ENCODE data around the gene WDR38. TPM values are rescaled to one million over a fixed set of nuclear protein-coding genes. Genes with fewer than 3 reads are reported as not detected.

Gene WDR38
- total and polyA plus RNA-seq, 4 donors, result not detected

DNA sequence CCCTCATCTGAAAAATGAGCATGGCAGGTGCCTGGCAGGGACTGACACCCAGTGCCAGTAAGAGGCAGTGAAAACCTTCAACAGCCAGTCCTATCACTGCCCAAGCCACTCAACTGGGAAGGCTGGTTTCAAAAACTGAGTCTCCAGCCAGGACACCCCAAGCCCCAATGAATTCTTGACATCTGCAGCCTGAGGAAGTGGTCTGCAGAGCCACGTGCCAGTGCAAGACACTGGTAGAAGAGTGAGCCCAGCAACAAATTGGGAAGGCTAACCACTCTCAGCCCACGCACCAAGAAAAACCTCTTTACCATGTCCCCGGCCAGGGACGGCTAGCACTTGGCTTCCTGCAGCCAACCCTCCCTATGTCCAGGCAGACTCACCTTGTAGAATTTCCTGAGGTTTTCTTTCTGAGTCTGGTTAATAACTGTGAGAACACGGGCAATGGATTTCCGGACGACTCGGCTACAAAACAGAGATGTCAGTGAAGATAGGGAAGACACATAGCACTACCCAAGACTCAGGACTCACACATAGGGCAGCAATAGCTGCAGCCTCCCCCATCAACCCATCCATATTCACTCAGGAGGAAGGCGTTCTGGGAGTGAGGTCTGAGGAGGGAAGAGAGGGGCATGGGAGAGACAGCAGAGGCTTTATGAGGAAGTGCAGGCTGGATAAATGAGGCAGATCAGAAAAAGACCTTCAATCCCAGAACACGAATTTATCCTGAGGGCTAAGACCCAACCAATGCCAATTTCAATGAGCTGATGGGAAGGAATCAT is 6.7 kb downstream of the WDR38 start:
- peaks cover 15 to 40% (median 25%) of the 10 kb centered on the region in 4 donors for H3K36me3 ChIP-seq (ENCODE audit: control insufficient read depth in 4 of 4, insufficient read depth in 3 of 4, low read depth in 1 of 4, low read length in 3 of 4)
- 73% methylated on average over 10 of the region's 10 CpGs for WGBS

DNA sequence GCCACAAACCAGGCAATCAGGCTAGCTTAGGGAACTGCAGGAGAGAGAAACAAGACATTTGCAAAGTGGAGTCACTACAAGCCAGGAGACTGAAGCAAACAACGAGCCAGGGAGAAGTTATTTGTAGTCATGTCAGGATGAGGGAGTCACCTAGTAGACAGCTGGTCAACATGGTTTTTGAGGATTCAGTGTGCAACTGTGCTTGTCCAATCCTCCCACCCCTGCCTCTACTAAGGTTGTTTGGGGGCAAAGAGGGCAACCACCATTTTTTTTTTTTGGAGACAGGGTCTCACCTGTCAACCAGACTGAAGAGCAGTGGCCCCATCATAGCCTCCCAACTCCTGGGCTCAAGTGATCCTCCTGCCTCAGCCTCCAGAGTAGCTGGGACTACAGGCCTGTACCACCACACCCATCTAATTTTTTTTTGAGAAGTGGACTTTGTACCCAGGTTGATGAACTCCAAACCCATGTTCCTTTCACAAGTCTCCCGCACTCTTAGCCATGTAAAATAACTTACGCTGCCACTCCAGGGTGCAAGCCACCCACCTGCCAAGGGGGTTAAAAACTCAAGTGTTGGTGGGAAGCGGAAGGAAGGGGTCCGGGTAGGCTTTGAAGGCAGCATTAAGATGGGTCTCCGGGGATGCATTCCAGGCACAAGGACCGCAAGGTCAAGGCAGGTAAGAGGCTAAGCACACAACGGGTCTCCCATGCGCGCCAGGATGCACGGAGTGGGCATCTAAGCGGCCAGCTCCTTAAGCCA is 7.5 kb downstream of the WDR38 start:
- no peaks in the 10 kb centered on the region for H3K27me3 ChIP-seq (ENCODE audit: control insufficient read depth in 4 of 4, insufficient read depth in 4 of 4, low read length in 3 of 4)
- 12% methylated on average over 12 of the region's 12 CpGs for WGBS

More for the DNA sequence above, 6.7 kb downstream of the WDR38 start:
- Histone ChIP-seq H3K9ac (ENCODE audit: low read depth in 1 of 2, low read length in 2 of 2) (peak overlapping the region in 1 of 2 donors; percentile 86), H3K4me3 (ENCODE audit: low read depth in 1 of 3, low read length in 3 of 3) (no peak overlapping the region), H3K9me3 (ENCODE audit: control insufficient read depth in 4 of 4, low read length in 3 of 4) (no peaks in the 10 kb centered on the region), H3K27ac (ENCODE audit: low read depth in 1 of 2, low read length in 2 of 2) (no peak overlapping the region), H3K27me3 (ENCODE audit: control insufficient read depth in 4 of 4, insufficient read depth in 4 of 4, low read length in 3 of 4) (no peaks in the 10 kb centered on the region), H3K4me1 (ENCODE audit: control insufficient read depth in 4 of 4, insufficient read depth in 4 of 4, low read length in 3 of 4) (peaks cover 0 to 21% (median 13%) of the 10 kb centered on the region in 4 donors)
- TF ChIP-seq GABPA (IDR thresholded peaks at IDR 0.05 in 1 of 2, conservative IDR thresholded peaks at IDR 0.05 in 1 of 2), result no peak
- no peak for TF ChIP-seq RAD21 (IDR thresholded peaks at IDR 0.05)
- TF ChIP-seq JUND (IDR thresholded peaks at IDR 0.05), result no peak
- TF ChIP-seq, protein P1, sequence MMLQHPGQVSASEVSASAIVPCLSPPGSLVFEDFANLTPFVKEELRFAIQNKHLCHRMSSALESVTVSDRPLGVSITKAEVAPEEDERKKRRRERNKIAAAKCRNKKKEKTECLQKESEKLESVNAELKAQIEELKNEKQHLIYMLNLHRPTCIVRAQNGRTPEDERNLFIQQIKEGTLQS (IDR thresholded peaks at IDR 0.05), result no peak
- no peak for DNase-seq (ENCODE audit: low spot score)

DNA sequence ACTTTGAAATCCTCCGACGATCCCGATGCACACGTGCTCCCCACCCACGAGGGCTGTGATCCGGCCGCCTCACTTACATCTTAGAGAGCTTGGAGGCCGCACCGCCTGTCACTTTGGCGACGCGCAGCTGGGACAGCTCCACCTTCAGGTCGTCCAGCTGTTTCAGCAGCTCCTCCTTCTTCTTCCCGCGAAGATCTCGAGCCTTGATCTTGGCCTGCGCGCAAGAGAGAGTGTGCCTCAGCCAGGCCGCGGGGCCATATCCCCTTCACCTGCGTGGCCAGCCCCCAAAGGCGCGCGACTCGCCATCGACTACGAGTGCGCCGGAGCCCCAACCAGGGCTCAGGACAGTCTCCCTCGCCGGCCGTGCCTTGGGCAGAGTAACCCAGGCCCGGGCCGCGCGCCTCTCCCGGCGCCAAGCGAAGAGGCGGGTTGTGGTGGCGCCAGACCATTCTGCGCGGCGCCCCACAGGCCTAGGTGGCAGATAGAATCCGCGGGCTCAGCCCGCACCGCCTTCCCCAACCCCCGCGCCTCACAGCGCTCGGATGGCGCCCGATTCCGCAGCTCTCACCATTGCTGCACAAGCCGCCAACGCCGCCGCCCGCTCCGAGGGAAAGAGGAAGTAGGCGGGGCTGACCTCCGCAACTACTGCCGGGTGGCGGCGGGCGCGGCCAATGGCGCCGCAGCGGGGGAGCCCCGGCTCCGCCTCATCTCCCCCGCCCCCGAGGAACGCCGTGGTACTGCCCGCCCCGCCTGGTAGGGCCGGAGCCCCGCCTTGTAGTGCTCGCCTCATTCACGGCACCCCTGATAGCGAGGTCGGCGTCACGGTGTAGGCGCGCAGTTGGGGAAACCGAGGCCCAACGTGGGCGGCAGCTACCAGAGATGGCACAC is 8.3 kb downstream of the WDR38 start, which contains the start of the genes ARPC5L and RPL35:
Gene ARPC5L, plus strand, starts transcription at position 789 of the 888 bp plus-strand sequence. CDS start 7,161 bp downstream, outside the sequence.
Gene RPL35, minus strand, starts transcription at position 616 of the 888 bp plus-strand sequence. Its CDS starts 45 bp downstream, at position 571.
- TF ChIP-seq HNF4G (IDR thresholded peaks at IDR 0.05) (no peak), GABPA (IDR thresholded peaks at IDR 0.05 in 1 of 2, conservative IDR thresholded peaks at IDR 0.05 in 1 of 2) (peak; percentile 74 to 94), TAF1 (conservative IDR thresholded peaks at IDR 0.05) (peak; percentile 64), FOXA2 (IDR thresholded peaks at IDR 0.05) (peak; percentile 1), SP1 (IDR thresholded peaks at IDR 0.05) (peak; percentile 68), EGR1 (IDR thresholded peaks at IDR 0.05; ENCODE audit: low read depth in 2 of 2) (peak in 1 of 2 donors; percentile 32)
- TF ChIP-seq, protein P2, sequence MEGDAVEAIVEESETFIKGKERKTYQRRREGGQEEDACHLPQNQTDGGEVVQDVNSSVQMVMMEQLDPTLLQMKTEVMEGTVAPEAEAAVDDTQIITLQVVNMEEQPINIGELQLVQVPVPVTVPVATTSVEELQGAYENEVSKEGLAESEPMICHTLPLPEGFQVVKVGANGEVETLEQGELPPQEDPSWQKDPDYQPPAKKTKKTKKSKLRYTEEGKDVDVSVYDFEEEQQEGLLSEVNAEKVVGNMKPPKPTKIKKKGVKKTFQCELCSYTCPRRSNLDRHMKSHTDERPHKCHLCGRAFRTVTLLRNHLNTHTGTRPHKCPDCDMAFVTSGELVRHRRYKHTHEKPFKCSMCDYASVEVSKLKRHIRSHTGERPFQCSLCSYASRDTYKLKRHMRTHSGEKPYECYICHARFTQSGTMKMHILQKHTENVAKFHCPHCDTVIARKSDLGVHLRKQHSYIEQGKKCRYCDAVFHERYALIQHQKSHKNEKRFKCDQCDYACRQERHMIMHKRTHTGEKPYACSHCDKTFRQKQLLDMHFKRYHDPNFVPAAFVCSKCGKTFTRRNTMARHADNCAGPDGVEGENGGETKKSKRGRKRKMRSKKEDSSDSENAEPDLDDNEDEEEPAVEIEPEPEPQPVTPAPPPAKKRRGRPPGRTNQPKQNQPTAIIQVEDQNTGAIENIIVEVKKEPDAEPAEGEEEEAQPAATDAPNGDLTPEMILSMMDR (IDR thresholded peaks at IDR 0.05; ENCODE audit: low read depth, low read length, missing input control), result no peak
- Histone ChIP-seq H3K9ac (ENCODE audit: low read depth in 1 of 2, low read length in 2 of 2) (peak within 1 kb of the TSS; percentile 87 to 92), H3K36me3 (ENCODE audit: control insufficient read depth in 4 of 4, insufficient read depth in 3 of 4, low read depth in 1 of 4, low read length in 3 of 4) (peaks cover 15 to 39% (median 25%) of the 10 kb centered on the region in 4 donors), H3K27ac (ENCODE audit: low read depth in 1 of 2, low read length in 2 of 2) (peak within 1 kb of the TSS; percentile 91 to 96), H3K9me3 (ENCODE audit: control insufficient read depth in 4 of 4, low read length in 3 of 4) (no peaks in the 10 kb centered on the region), H3K4me3 (ENCODE audit: low read depth in 1 of 3, low read length in 3 of 3) (peak within 1 kb of the TSS; percentile 87 to 98 (median 94)), H3K4me1 (ENCODE audit: control insufficient read depth in 4 of 4, insufficient read depth in 4 of 4, low read length in 3 of 4) (peaks cover 0 to 21% (median 13%) of the 10 kb centered on the region in 4 donors), H3K27me3 (ENCODE audit: control insufficient read depth in 4 of 4, insufficient read depth in 4 of 4, low read length in 3 of 4) (no peaks in the 10 kb centered on the region)
- under 1% methylated on average over 92 of the region's 92 CpGs for WGBS
- peak; percentile 92 for DNase-seq (ENCODE audit: low spot score)

More for the DNA sequence above, 7.5 kb downstream of the WDR38 start:
- Histone ChIP-seq H3K27ac (ENCODE audit: low read depth in 1 of 2, low read length in 2 of 2) (peak overlapping the region; percentile 91 to 96), H3K9me3 (ENCODE audit: control insufficient read depth in 4 of 4, low read length in 3 of 4) (no peaks in the 10 kb centered on the region), H3K36me3 (ENCODE audit: control insufficient read depth in 4 of 4, insufficient read depth in 3 of 4, low read depth in 1 of 4, low read length in 3 of 4) (peaks cover 15 to 40% (median 25%) of the 10 kb centered on the region in 4 donors), H3K4me1 (ENCODE audit: control insufficient read depth in 4 of 4, insufficient read depth in 4 of 4, low read length in 3 of 4) (peaks cover 0 to 21% (median 13%) of the 10 kb centered on the region in 4 donors), H3K9ac (ENCODE audit: low read depth in 1 of 2, low read length in 2 of 2) (peak overlapping the region; percentile 54 to 86), H3K4me3 (ENCODE audit: low read depth in 1 of 3, low read length in 3 of 3) (peak overlapping the region; percentile 54 to 91 (median 87))
- TF ChIP-seq HNF4G (IDR thresholded peaks at IDR 0.05), result peak; percentile 37
- no peak for TF ChIP-seq YY1 (IDR thresholded peaks at IDR 0.05)
- TF ChIP-seq RXRA (IDR thresholded peaks at IDR 0.05), result peak in 1 of 2 donors; percentile 68
- no peak for TF ChIP-seq GABPA (IDR thresholded peaks at IDR 0.05 in 1 of 2, conservative IDR thresholded peaks at IDR 0.05 in 1 of 2)
- TF ChIP-seq HNF4A (conservative IDR thresholded peaks at IDR 0.05), result peak; percentile 64 to 81
- TF ChIP-seq FOXA1 (IDR thresholded peaks at IDR 0.05), result no peak
- DNase-seq (ENCODE audit: low spot score), result no peak

Measured in liver (tissue), 9 donors.